Skeletal muscle tissue (tissue), 4 donors: Measurements from ENCODE around the gene ZNF429. TPM values are rescaled to one million over a fixed set of nuclear protein-coding genes. Genes with fewer than 3 reads are reported as not detected.

Experiments used
- H3K27ac ChIP-seq: one replicate; pipeline ENCODE4 v1.7.0; 2013; ENCODE audit warnings: mild to moderate bottlenecking, low read depth, low read length, inconsistent platforms
- H3K27me3 ChIP-seq, 3 donors: one replicate each; pipeline ENCODE4 v1.7.0; 2013; ENCODE audit warnings: low read length in 3 of 3; ENCODE audit not compliant: control insufficient read depth in 3 of 3, insufficient read depth in 3 of 3
- H3K36me3 ChIP-seq, 3 donors: one replicate each; pipeline ENCODE4 v1.7.0; 2013; ENCODE audit warnings: low read length in 3 of 3; ENCODE audit not compliant: control insufficient read depth in 3 of 3, insufficient read depth in 3 of 3
- H3K4me1 ChIP-seq, 3 donors: one replicate each; pipeline ENCODE4 v1.7.0; 2013; ENCODE audit warnings: low read length in 3 of 3, mild to moderate bottlenecking in 3 of 3; ENCODE audit not compliant: control insufficient read depth in 3 of 3, insufficient read depth in 3 of 3
- H3K4me3 ChIP-seq, 3 donors: one replicate each; pipeline ENCODE4 v1.7.0; 2013; ENCODE audit warnings: low read length in 3 of 3
- H3K9ac ChIP-seq, 3 donors: one replicate each; pipeline ENCODE4 v1.7.0; 2013; ENCODE audit warnings: low read length in 3 of 3, mild to moderate bottlenecking in 3 of 3, moderate library complexity in 2 of 3, low read depth in 1 of 3
- H3K9me3 ChIP-seq, 3 donors: one replicate each; pipeline ENCODE4 v1.7.0; 2013; ENCODE audit warnings: low read length in 3 of 3; ENCODE audit not compliant: control insufficient read depth in 3 of 3
- total RNA-seq: library from RNA; depleted of rRNA; stranded (reverse); fragments of >200 nt; gene quantifications from one replicate; pipeline ENCODE4 v1.2.3, GENCODE V29; 2014
- donor health status: Osteomylitis.

Gene ZNF429
- total RNA-seq, 1 donor from 2014 or later = 10.4 TPM

- H3K27ac ChIP-seq = no peak overlapping the region
- peaks cover 0 to 2% (median 0%) of the 10 kb centered on the region in 3 donors for H3K9me3 ChIP-seq
- H3K4me3 ChIP-seq = peak overlapping the region in 1 of 3 donors; percentile 29
- no peak overlapping the region for H3K9ac ChIP-seq
- H3K4me1 ChIP-seq = no peaks in the 10 kb centered on the region
- H3K27me3 ChIP-seq = no peaks in the 10 kb centered on the region
- H3K36me3 ChIP-seq = no peaks in the 10 kb centered on the region
These were observed 22.5 kb upstream of the ZNF429 start for GRCh38 chr19:21482863-21483276.

- Histone ChIP-seq H3K27ac (no peak overlapping the region), H3K36me3 (no peaks in the 10 kb centered on the region)
These were observed 21.7 kb upstream of the ZNF429 start for GRCh38 chr19:21483589-21484170.

GRCh38 chr19:21484631-21485030 is 20.8 kb upstream of the ZNF429 start:
- no peaks in the 10 kb centered on the region for H3K36me3 ChIP-seq
- no peak overlapping the region for H3K27ac ChIP-seq
- no peak overlapping the region for H3K4me3 ChIP-seq
- H3K9ac ChIP-seq = no peak overlapping the region
- H3K27me3 ChIP-seq = no peaks in the 10 kb centered on the region
- H3K4me1 ChIP-seq = no peaks in the 10 kb centered on the region
- peaks cover 0 to 2% (median 0%) of the 10 kb centered on the region in 3 donors for H3K9me3 ChIP-seq

More at GRCh38 chr19:21483589-21484170, 21.7 kb upstream of the ZNF429 start:
- no peak overlapping the region for H3K9ac ChIP-seq
- no peaks in the 10 kb centered on the region for H3K4me1 ChIP-seq
- no peaks in the 10 kb centered on the region for H3K27me3 ChIP-seq
- H3K9me3 ChIP-seq = peaks cover 0 to 2% (median 0%) of the 10 kb centered on the region in 3 donors
- H3K4me3 ChIP-seq = no peak overlapping the region

GRCh38 chr19:21485926-21486325 is 19.5 kb upstream of the ZNF429 start:
- H3K27ac ChIP-seq = no peak overlapping the region
- no peaks in the 10 kb centered on the region for H3K4me1 ChIP-seq
- H3K4me3 ChIP-seq = no peak overlapping the region
- H3K36me3 ChIP-seq = no peaks in the 10 kb centered on the region
- no peaks in the 10 kb centered on the region for H3K27me3 ChIP-seq
- peaks cover 0 to 3% (median 2%) of the 10 kb centered on the region in 3 donors for H3K9me3 ChIP-seq
- H3K9ac ChIP-seq = no peak overlapping the region

GRCh38 chr19:21487969-21488368 is 17.4 kb upstream of the ZNF429 start:
- H3K9ac ChIP-seq = no peak overlapping the region
- peaks cover 0 to 2% (median 0%) of the 10 kb centered on the region in 3 donors for H3K4me1 ChIP-seq
- H3K27me3 ChIP-seq = no peaks in the 10 kb centered on the region
- no peak overlapping the region for H3K27ac ChIP-seq
- no peaks in the 10 kb centered on the region for H3K36me3 ChIP-seq
- H3K9me3 ChIP-seq = peaks cover 0 to 3% (median 2%) of the 10 kb centered on the region in 3 donors
- H3K4me3 ChIP-seq = no peak overlapping the region

- H3K27ac ChIP-seq = no peak overlapping the region
- no peaks in the 10 kb centered on the region for H3K36me3 ChIP-seq
These were observed 14.3 kb upstream of the ZNF429 start for GRCh38 chr19:21491146-21491545.

GRCh38 chr19:21492947-21493906 is 12.2 kb upstream of the ZNF429 start:
- H3K9ac ChIP-seq = no peak overlapping the region
- H3K9me3 ChIP-seq = peaks cover 0 to 3% (median 0%) of the 10 kb centered on the region in 3 donors
- H3K27ac ChIP-seq = no peak overlapping the region
- H3K4me3 ChIP-seq = no peak overlapping the region
- no peaks in the 10 kb centered on the region for H3K36me3 ChIP-seq
- H3K27me3 ChIP-seq = no peaks in the 10 kb centered on the region
- H3K4me1 ChIP-seq = peaks cover 0 to 5% (median 4%) of the 10 kb centered on the region in 3 donors

More at GRCh38 chr19:21491146-21491545, 14.3 kb upstream of the ZNF429 start:
- peaks cover 0 to 5% (median 4%) of the 10 kb centered on the region in 3 donors for H3K4me1 ChIP-seq
- H3K9ac ChIP-seq = no peak overlapping the region
- H3K27me3 ChIP-seq = no peaks in the 10 kb centered on the region
- no peak overlapping the region for H3K4me3 ChIP-seq
- H3K9me3 ChIP-seq = peaks cover 0 to 3% (median 0%) of the 10 kb centered on the region in 3 donors

- Histone ChIP-seq H3K4me3 (no peak overlapping the region), H3K36me3 (no peaks in the 10 kb centered on the region), H3K9ac (no peak overlapping the region), H3K27ac (no peak overlapping the region), H3K27me3 (no peaks in the 10 kb centered on the region), H3K4me1 (peaks cover 0 to 5% (median 4%) of the 10 kb centered on the region in 3 donors), H3K9me3 (no peaks in the 10 kb centered on the region)
These were observed 8.5 kb upstream of the ZNF429 start for GRCh38 chr19:21496876-21497275.

GRCh38 chr19:21498651-21499050 is 6.8 kb upstream of the ZNF429 start:
- Histone ChIP-seq H3K4me1 (no peaks in the 10 kb centered on the region), H3K36me3 (no peaks in the 10 kb centered on the region), H3K4me3 (no peak overlapping the region), H3K9ac (no peak overlapping the region), H3K27ac (no peak overlapping the region), H3K9me3 (no peaks in the 10 kb centered on the region), H3K27me3 (no peaks in the 10 kb centered on the region)

- H3K9ac ChIP-seq = no peak overlapping the region
- no peak overlapping the region for H3K27ac ChIP-seq
- H3K4me1 ChIP-seq = peaks cover 0 to 12% (median 8%) of the 10 kb centered on the region in 3 donors
- H3K9me3 ChIP-seq = no peaks in the 10 kb centered on the region
- peaks cover 0 to 4% (median 0%) of the 10 kb centered on the region in 3 donors for H3K36me3 ChIP-seq
- no peak overlapping the region for H3K4me3 ChIP-seq
- no peaks in the 10 kb centered on the region for H3K27me3 ChIP-seq
These were observed 2.8 kb downstream of the ZNF429 start for GRCh38 chr19:21508198-21508597.
